ENCODE data around the gene OR4D2. TPM values are rescaled to one million over a fixed set of nuclear protein-coding genes. Genes with fewer than 3 reads are reported as not detected.

OR4D2 gene
- polyA plus RNA-seq, 1 donor (not counting 4 experiments of a cell fraction or from before 2014, with no cell fraction given) = not detected

GRCh38 chr17:58161566-58161965 lies 5.2 kb upstream of the OR4D2 start:
- TF ChIP-seq, protein P1, sequence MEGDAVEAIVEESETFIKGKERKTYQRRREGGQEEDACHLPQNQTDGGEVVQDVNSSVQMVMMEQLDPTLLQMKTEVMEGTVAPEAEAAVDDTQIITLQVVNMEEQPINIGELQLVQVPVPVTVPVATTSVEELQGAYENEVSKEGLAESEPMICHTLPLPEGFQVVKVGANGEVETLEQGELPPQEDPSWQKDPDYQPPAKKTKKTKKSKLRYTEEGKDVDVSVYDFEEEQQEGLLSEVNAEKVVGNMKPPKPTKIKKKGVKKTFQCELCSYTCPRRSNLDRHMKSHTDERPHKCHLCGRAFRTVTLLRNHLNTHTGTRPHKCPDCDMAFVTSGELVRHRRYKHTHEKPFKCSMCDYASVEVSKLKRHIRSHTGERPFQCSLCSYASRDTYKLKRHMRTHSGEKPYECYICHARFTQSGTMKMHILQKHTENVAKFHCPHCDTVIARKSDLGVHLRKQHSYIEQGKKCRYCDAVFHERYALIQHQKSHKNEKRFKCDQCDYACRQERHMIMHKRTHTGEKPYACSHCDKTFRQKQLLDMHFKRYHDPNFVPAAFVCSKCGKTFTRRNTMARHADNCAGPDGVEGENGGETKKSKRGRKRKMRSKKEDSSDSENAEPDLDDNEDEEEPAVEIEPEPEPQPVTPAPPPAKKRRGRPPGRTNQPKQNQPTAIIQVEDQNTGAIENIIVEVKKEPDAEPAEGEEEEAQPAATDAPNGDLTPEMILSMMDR (optimal IDR thresholded peaks at IDR 0.05 in 1 of 3, IDR thresholded peaks at IDR 0.05 in 1 of 3, conservative IDR thresholded peaks at IDR 0.05 in 1 of 3; ENCODE audit: extremely low read depth in 1 of 3, insufficient read depth in 2 of 3, low read length in 3 of 3) = no peak
- TF ChIP-seq EZH2 (IDR thresholded peaks at IDR 0.05; ENCODE audit: low read length) = no peak
- peaks cover 37% of the 10 kb centered on the region for H3K27me3 ChIP-seq (ENCODE audit: control insufficient read depth, extremely low read depth, insufficient read depth, low read length)
- no peaks in the 10 kb centered on the region for H3K9me1 ChIP-seq (ENCODE audit: control insufficient read depth, extremely low read depth, insufficient read depth, low read length)
- H2AFZ ChIP-seq (ENCODE audit: control insufficient read depth, low read length) = no peak overlapping the region
- dilution Hi-C loops (cut with MboI; ENCODE audit: extremely low pct_ligation_motif_present, low sequenced_read_pairs) = no loop called here
- H3K4me2 ChIP-seq (ENCODE audit: control insufficient read depth, extremely low read depth, insufficient read depth, low read depth, low read length) = no peak overlapping the region
- H3K9ac ChIP-seq (ENCODE audit: control insufficient read depth, extremely low read depth, insufficient read depth, low read length) = no peak overlapping the region
- no peaks in the 10 kb centered on the region for H3K79me2 ChIP-seq (ENCODE audit: control insufficient read depth, insufficient read depth, low read length)
- H3K4me3 ChIP-seq (ENCODE audit: control insufficient read depth in 2 of 3, extremely low read depth in 1 of 3, insufficient read depth in 2 of 3, low read depth in 1 of 3, low read length in 3 of 3) = no peak overlapping the region
- no peak overlapping the region for H3K27ac ChIP-seq (ENCODE audit: control insufficient read depth, insufficient read depth, low read length)
- H3K9me3 ChIP-seq (ENCODE audit: control insufficient read depth, low read depth, low read length) = no peaks in the 10 kb centered on the region
- DNase-seq (ENCODE audit: low read depth, low spot score) = no peak
- H4K20me1 ChIP-seq (ENCODE audit: control insufficient read depth, extremely low read depth, insufficient read depth, low read length) = no peaks in the 10 kb centered on the region
- H3K4me1 ChIP-seq (ENCODE audit: control insufficient read depth, extremely low read depth, insufficient read depth, low read length) = peaks cover 2% of the 10 kb centered on the region
- no peak for FAIRE-seq
- H3K36me3 ChIP-seq (ENCODE audit: control insufficient read depth in 2 of 2, extremely low read depth in 1 of 2, insufficient read depth in 2 of 2, low read length in 2 of 2) = no peaks in the 10 kb centered on the region

DNA sequence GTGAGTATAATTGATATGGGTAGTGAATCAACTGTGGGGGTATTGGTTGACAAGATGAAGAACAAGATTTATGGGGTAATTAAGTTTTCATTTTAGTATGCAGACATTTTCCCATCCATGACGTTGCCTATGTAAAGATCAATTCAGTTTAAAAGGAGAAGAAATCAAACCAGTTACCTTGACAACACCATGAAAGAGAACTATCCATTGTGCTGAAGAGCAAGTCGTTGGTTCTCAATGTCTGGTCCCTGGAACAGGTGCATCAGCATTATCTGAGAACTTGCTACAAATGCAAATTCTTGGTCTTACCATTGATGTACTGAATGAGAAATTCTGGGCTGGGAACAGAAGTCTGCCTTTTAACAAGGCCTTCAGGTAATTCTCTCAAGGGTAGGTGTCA lies 801 bp upstream of the OR4D2 start:
- Histone ChIP-seq H3K79me2 (ENCODE audit: control insufficient read depth, insufficient read depth, low read length) (no peaks in the 10 kb centered on the region), H3K9me3 (ENCODE audit: control insufficient read depth, low read depth, low read length) (no peaks in the 10 kb centered on the region), H2AFZ (ENCODE audit: control insufficient read depth, low read length) (no peak overlapping the region), H3K27me3 (ENCODE audit: control insufficient read depth, extremely low read depth, insufficient read depth, low read length) (peaks cover 10% of the 10 kb centered on the region), H3K27ac (ENCODE audit: control insufficient read depth, insufficient read depth, low read length) (no peak overlapping the region), H3K36me3 (ENCODE audit: control insufficient read depth in 2 of 2, extremely low read depth in 1 of 2, insufficient read depth in 2 of 2, low read length in 2 of 2) (no peaks in the 10 kb centered on the region), H3K9me1 (ENCODE audit: control insufficient read depth, extremely low read depth, insufficient read depth, low read length) (no peaks in the 10 kb centered on the region), H4K20me1 (ENCODE audit: control insufficient read depth, extremely low read depth, insufficient read depth, low read length) (no peaks in the 10 kb centered on the region), H3K4me3 (ENCODE audit: control insufficient read depth in 2 of 3, extremely low read depth in 1 of 3, insufficient read depth in 2 of 3, low read depth in 1 of 3, low read length in 3 of 3) (no peak overlapping the region), H3K4me1 (ENCODE audit: control insufficient read depth, extremely low read depth, insufficient read depth, low read length) (no peaks in the 10 kb centered on the region), H3K9ac (ENCODE audit: control insufficient read depth, extremely low read depth, insufficient read depth, low read length) (no peak overlapping the region), H3K4me2 (ENCODE audit: control insufficient read depth, extremely low read depth, insufficient read depth, low read depth, low read length) (no peak overlapping the region)
- no peak for DNase-seq (ENCODE audit: low read depth, low spot score)
- FAIRE-seq = no peak
- TF ChIP-seq, protein P1 (optimal IDR thresholded peaks at IDR 0.05 in 1 of 3, IDR thresholded peaks at IDR 0.05 in 1 of 3, conservative IDR thresholded peaks at IDR 0.05 in 1 of 3; ENCODE audit: extremely low read depth in 1 of 3, insufficient read depth in 2 of 3, low read length in 3 of 3) = no peak
- no peak for TF ChIP-seq EZH2 (IDR thresholded peaks at IDR 0.05; ENCODE audit: low read length)
- dilution Hi-C loops (cut with MboI; ENCODE audit: extremely low pct_ligation_motif_present, low sequenced_read_pairs) = no loop called here

Data from keratinocyte (primary cell).